Suppressor macrophage treated with lipopolysaccharide for 1 hour (primary cell): ENCODE results near the gene NDC80.
A peak's percentile ranks its signal among the peaks of the same experiment; 100 is the strongest.

Experiments used
- DNase-seq, 3 donors: peaks; one replicate each; pipeline ENCODE4 v3.0.0-alpha.2; 2020 to 2022

NDC80 gene

DNA sequence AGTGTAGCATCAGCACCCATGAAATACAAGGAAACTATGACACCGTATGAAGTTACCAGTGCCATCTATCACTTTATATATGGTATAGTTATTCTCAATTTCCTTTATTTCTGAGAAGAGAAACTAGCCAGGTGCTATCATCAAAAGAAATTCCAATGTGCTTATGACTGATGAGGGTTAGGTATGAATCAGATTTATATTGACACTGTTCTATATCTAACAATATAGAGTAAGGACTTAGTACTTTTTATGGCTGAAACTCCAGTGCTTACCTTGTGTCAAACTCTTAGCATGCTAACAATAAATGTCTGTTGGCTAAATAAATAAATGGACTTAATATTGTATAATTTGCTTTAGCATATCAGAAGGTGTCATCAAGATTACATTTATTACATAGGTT is 7.0 kb upstream of the NDC80 start:
- DNase-seq: no peak

DNA sequence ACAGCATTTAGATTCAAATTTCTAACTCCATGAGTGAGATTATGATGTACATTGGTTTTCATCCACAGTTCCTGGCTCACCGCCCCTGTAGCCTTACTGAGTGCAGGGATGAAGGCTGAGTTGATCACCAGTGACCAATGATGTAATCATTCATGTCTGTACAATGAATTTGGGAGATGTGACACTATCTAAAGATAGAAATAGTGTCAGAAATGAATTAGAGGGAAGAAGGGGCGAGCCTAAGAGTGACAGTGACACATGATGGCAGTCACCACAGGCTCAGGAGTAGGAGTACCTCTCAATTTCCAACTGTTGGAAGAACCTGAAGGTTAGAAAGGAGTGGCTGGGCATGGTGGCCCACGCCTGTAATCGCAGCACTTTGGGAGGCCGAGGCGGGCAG is 3.2 kb upstream of the NDC80 start:
- DNase-seq: no peak

DNA sequence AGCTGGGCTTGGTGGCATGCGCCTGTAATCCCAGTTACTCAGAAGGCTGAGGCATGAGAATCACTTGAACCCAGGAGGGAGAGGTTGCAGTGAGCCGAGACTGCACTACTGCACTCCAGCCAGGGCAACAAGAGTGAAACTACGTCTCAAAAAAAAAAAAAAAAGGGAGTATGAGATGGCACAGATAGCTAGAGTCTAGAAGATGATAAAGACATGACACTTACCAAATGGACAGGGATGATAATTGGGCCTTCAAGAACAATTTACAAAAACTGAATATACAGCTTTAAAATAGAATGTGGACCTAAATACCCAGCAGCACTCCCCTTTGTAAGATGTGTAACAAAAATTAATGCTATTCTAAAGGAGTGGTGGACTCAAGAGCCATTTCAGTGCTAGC is 2.8 kb upstream of the NDC80 start:
- no peak for DNase-seq

DNA sequence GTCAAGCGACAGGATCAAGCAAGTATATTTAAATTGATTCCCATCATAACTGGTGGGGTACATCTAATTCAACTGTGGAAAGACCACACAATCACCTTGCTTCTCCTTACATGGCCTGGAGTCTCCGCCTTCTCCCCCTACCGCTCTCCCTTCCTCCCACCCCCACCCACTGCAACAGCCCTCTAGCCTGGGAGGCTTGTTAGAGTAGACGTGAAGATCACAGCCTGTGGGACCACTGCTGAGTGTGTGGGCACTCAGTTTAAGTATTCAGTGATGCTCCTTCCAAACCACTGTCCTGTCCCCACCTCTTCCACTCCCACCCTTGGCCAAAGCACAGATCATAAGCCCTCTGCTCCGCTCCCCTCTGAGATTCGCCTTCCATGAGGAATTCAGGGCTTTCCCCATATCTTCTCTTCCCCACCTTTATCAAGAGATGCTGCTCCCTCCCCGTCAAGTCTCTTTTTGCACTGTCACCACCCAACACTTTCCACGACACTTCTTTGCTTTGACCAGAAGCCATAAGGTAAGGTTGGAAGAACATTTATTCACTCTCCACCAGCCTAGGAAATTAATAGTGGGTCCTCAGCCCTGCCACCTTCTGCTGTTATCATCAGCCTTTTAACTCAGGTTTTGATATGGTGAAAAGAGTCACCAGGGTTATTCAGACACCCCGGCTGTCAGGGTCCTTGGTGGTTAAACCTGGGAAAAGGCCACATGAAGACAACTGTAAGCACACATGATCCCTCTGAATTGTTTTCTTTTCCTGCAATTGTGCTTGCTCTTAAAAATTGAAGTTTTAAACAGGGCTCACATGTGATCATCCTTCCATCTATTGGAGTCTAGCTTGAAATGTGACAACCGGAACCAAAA is 1.8 kb upstream of the NDC80 start:
- DNase-seq: no peak

DNA sequence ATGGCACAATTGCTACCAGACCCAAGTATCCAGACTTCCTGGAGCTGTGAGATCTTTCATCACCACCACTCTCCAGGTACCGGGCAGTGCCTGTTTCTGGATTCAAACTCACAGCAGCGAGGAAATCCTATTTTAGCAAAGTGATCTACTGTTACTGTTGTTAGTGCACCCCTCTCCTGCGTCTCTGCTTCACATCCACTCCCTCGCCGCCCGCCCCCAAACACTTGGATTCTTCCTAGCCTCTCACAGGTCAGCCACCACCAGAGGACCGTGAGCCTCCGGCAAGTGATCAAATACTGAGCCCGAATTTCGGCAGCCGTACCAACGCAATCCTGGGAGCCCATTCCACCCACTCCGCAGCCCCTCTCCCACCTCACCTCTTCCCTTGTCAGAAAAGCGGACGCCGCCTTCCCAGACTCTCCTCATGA is 571 bp upstream of the NDC80 start:
- peak; percentile 71 to 80 (median 76) for DNase-seq

DNA sequence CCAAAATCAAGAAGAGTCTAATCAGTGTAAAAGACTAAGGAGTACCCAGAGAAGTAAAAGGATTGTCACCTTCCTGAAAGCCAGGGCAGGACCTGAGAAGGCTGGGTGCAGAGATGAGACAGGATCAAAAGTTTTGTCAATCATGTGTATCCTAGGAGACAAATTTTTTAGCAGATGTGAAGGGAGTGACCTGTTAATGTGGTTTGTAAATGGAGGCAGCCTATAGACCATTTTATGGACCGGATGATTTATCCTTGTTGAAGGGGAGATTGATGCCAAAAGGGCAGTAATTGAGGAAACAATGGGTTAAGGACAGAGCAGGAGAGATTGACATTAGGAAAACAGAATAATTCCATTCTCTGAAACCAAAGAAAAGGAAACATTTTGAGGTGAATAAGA is 813 bp downstream of the NDC80 start:
- DNase-seq: no peak

DNA sequence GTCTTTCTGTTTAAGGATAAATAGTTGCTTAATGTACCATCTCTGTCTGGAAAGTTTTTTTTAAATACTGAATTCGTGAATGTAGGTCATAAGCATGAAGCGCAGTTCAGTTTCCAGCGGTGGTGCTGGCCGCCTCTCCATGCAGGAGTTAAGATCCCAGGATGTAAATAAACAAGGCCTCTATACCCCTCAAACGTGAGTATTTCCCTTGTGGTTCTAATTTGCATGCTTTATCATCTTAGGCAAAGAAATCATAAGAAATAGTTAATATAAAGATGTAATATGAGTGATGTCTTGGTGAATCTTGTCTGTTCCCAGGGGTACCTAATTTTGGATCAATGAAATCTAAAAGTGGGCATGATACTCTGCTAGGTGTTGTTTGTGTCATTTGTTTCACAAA is 1.5 kb downstream of the NDC80 start:
- DNase-seq: no peak

DNA sequence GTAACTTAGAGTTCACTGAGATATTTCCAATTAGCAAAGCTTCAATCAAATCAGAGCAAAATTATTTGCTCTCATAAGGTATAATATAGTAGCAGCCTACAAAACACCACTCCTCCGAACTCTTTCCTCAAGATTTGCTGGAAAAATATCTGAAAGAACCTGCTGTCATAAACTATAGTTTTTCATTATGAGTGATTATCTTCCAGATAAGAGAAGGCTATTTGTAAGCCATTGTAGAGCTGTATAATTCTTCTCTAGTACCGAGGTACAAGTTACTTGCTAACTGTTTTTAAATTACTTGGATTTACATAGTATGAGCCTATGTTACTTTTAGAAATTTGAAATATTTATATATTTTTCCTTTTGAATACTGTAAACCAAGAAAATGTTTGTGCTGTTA is 2.1 kb downstream of the NDC80 start:
- DNase-seq: no peak

DNA sequence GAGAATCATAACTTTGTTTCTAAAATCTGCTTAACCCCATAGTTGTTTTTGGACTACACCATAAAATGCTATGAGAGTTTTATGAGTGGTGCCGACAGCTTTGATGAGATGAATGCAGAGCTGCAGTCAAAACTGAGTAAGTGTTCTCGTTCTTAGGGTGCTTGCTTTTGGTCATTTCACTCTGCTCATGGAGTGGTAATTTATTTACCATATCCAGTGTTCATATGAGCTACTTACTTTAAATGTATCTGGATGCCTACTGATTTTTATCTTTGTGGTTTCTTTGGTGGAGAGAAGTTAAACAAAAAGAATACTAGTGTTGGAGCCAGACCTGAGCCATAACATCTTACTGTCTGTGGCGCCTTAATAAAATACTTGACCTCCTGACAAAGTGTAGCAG is 16.4 kb downstream of the NDC80 start:
- no peak for DNase-seq

DNA sequence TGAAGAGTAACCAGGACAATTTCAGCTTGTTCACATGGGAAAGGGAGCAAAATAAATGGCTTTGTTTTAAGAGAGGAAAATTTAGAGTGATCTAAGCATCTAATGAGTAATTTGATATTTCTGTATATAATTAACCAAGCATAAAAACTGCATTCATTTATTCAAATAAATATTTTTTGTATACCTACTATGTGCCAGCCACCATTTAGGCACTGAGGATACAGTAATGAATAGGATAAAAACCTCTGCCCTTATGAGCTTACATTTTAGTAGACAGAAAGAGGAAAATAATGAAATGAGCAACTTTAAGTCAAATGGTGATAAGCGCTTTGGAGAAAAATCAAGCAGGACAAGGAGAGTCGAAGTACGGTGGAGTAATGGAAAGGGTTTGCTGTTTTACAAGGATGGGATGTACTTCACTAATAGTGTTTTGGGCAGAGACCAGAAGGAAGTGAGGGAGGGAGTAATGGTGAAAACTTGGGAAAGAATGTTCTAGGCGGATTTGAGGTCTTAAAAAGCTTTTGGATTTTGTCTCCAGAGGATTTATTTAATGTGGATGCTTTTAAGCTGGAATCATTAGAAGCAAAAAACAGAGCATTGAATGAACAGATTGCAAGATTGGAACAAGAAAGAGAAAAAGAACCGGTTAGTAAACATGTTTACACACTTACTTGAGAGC is 17.4 kb downstream of the NDC80 start:
- DNase-seq: no peak

DNA sequence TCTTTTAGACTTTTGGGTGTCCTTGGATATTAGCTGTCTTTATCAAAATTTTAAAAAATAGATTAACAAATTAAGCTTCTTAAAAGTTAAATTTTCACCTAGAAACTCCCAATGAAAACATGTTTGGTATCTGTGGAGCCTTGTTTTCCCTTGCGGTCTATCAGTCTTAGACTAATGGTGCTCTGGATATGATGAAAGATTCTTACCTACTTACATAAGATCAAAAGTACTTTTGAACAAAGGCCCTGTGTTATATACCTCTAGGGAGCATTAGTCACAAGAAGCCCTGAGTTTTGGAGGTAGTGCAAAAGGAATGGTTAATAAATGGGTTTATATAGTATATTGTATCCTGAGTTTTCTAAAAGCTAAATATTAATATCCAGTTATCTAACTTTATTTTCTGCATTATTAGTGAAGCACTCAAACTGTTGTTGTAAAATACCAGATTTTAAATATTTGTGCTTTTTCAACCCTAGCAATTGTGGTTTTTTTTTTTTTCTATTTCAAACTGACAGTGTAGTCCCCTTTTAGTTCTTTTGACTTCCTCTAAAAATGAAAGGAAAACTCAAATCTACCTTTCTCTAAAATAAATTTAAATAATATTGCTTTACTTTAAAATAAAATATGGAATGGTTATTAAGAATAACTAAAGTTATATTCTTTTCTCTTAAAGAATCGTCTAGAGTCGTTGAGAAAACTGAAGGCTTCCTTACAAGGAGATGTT is 18.1 kb downstream of the NDC80 start:
- DNase-seq: no peak

DNA sequence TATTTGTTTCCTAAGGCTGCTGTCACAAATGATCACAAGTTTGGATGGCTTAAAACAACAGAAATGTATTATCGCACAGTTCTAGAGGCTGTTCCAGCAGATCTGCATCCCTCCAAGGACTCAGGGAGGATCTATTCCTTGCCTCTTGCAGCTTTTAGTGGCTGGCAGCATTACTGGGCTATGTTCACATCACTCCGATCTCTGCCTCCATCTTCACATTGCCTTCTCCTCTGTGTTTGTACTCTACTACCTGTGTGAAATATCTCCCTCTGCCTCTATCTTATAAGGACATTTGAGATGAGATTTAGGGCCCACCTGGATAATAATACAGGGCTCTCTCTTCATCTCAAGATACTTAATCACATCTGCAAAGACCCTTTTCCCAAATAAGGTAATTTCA is 18.9 kb downstream of the NDC80 start:
- no peak for DNase-seq

DNA sequence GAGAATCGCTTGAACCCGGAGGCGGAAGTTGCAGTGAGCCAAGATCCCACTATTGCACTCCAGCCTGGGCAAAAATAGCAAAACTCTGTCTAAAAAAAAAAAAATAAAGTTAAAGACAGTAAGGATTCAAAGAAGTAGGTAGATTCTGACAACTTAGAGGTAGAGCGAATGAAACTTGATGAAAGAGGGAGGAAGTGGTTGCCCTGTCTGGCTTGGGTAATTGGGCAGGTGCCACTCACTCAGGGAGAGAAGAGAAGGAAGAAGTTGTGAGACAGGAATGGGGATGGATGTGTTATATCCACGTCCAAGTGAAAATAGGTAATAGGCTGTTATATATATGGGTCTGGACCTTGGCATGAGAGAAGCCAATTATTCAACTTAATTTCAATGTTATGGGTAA is 26.3 kb downstream of the NDC80 start:
- no peak for DNase-seq

DNA sequence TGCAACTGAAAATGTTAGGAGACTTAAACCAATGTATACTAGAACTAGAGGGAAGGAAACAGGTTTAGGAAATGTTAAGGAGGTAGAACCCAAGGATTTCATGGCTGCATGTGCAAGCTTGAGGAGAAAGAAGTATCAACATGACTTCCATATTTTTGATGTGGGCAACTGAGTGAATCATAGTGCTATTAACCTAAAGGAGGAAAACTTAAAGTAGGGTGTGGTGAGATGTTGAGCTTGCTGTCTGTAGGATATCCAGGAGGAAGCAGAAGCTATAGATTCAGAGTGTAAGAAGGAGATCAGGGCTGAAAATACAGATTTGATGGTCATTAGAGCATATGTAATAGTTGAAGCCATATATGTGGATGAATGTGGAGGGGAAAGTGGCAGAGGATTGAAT is 31.5 kb downstream of the NDC80 start:
- DNase-seq: no peak

DNA sequence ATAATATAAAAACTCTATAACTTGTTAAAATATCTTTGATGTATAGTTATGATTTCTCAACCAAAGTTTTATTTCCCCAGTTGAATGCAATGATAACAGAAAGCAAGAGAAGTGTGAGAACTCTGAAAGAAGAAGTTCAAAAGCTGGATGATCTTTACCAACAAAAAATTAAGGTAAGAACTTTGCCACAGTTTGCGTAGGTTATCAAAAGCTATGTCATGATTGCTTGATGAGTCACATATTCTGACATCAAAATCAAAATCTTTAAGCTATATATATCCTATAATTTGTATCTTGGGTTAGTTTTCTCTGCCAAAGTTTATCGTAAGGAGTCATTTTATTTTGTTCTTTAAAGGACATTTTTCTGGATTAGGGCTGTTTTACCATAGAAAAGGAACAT is 35.0 kb downstream of the NDC80 start:
- DNase-seq: peak in 1 of 3 donors; percentile 22

DNA sequence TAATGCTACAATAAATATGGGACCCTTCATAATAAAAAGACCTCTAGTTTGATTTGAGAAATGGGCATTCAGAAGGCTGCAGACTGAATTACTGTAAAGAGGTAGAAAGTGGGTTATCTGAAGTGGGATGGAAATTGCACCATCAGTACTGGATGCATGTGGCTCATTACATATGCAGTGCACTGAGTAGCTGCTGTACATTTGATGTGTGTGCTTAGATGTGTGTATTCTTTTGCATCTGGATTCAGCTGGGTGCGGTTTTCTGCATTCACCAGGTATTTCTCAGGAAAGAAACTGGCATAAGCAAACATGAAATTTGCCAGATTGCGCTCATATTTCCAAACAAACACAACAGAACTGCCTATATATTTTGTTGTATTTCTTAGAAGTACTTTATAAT is 38.2 kb downstream of the NDC80 start:
- no peak for DNase-seq

DNA sequence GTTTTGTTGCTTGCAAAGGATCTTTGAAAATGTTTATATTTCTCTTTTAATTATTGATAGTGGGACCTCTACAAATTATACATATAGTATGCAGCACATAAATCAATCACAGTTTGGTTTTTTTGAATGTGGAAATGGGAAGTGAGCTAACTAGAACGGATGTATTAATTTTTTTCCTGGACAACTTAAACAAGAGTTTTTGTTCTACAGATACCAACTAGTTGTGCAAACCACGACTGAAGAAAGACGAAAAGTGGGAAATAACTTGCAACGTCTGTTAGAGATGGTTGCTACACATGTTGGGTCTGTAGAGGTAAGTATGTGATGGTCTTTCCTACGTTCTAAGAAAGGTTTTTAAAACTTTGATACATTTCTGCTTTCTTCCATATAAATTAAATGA is 39.2 kb downstream of the NDC80 start:
- DNase-seq: no peak

DNA sequence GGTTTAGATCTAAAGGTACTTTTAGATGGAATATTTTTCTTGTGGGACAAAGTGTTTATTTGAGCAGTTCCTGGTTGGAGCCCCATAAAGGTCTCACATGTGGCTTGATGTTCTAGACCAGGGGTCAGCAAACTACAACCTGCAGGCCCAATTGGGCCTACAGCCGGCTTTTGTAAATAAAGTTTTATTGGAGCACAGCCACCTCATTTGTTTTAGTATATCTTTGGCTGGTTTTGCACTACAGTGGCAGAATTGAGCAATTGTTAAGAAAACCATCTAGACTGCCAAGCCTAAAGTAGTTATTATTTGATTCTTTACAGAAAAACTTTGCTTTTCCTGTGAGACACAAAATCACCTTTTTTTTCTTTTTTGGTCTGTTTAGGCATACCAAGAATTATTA is 41.6 kb downstream of the NDC80 start:
- DNase-seq: no peak

DNA sequence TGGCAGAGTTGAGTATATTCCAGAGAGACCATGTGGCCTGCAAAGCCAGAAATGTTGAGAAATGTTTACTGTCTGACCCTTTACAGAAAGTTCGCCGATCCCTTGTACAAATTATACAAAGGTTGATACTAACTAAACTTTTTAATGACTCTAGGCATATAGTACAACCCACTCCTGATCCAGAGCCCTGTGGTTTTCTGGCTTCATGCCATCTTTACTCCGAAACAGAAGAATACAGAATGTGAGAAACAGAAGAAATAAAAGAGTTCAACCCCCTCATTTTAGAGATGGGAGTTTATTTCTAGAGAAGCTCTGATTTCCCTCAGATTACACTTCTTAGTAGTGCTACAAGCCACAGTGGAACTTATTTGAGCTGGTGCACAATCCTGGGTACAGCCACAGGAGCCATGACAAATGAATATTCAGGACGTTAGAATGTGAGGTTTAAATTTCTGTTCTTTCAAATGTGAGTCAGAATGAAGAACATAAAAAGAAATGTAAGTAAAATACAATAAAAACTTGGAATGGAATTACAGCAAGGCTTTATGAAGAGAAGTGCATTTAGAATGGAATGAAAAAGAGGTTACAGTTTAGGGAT is 46.1 kb downstream of the NDC80 start:
- DNase-seq: no peak

DNA sequence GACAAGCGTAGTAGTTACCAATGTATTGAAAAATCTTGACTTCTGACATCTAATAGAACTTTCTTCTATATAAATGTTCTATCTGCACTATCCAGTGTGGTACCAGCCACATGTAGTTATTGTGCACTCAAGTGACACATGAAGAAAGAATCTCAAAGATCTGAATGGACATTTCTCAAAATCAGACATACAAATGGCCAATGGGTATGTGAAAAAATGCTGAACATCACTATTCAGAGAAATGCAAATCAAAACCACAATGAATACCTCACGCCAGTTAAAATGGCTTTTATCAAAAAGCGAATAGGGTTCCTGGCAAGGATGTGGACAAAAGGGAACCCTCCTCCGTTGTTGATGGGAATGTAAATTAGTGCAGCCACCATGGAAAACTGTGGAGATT is 46.7 kb downstream of the NDC80 start:
- no peak for DNase-seq

DNA sequence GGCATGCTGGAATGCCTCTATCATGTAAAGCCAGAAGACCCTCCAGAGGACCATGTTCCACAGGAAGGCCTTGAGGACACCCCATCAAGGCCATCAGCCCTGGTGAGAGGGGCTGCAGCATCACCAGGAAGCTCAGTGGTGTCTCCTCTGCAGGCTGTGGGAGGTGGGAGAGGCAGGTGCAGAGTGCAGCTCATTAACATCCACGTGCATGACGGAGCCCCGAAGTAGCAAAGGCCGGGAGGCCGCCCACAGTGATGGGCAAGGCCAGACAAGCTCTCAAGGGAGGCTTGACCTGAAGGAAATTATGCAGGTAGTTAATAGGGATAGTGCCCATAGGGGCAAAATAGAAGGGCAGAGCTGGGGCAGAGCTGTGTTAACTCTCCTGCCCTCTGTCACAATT is 53.9 kb downstream of the NDC80 start:
- DNase-seq: no peak

DNA sequence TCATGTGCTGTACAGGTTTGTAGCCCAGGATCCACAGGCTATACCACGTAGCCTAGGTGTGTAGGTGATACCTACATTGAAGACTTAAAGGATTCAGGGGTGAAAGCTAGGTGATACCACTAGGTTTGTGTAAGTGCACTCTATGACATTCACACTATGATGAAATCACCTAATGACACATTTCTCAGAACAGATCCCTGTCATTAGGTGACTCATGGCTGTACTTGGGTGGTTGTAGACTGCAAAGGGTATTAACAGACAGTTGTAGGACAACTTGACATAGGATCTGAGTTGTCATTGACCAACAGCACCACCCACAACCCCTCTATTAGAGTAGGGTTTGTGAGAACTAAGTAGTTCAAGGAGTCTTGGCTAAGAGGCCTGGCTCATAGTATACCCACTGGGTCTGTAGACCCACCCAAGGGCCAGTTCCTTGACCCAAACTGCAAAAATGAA is 56.5 kb downstream of the NDC80 start:
- peak; percentile 69 to 90 (median 83) for DNase-seq

DNA sequence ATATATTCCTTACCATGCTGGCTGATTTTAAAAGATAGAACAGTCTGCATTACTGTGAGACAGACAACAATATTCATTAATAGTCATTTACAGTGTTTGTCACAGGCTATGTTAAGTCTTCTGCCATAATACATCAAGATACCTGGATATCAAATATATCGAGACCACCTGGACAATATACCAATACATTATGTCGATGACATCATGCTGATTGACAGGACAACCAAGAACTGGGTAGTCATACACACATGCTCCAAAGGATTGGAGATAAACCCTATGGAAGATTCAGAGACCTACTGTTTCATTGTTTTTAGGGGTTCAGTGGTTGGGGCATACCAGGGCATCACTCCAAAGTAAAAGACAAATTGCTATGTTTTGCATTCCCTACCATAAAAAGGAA is 57.6 kb downstream of the NDC80 start:
- no peak for DNase-seq
